OCI-LY1 (cell line): Measurements from ENCODE around the gene SH3BP5.

Source experiments
- CTCF ChIP-seq: fragments of 200-600 bp; sonication (generic), shearing (Covaris generic); IDR thresholded peaks from 2 replicates; pipeline ENCODE4 v1.5.1; 2017; ENCODE audit warnings: mild to moderate bottlenecking, antibody characterized with exemption, low read length, moderate library complexity, mixed read lengths
- EZH2 ChIP-seq: fragments of 200-600 bp; sonication (generic), shearing (Covaris generic); IDR thresholded peaks from 2 replicates; pipeline ENCODE4 v1.8.0; 2017; ENCODE audit warnings: borderline replicate concordance, mixed run types, mild to moderate bottlenecking, antibody characterized with exemption, low read length, moderate library complexity, mixed read lengths

GRCh38 chr3:15216501-15216900 lies 115.9 kb downstream of the SH3BP5 start:
- TF ChIP-seq CTCF, result no peak
- TF ChIP-seq EZH2, result no peak
